HG03571 (cell line): Measurements from ENCODE around the gene BCL7A.

ENCODE experiments used
- ATAC-seq: cut with Tn5 transposase; IDR thresholded peaks from one replicate; pipeline ENCODE4 v1.9.1; 2021; ENCODE audit not compliant: unreplicated experiment

BCL7A gene

DNA sequence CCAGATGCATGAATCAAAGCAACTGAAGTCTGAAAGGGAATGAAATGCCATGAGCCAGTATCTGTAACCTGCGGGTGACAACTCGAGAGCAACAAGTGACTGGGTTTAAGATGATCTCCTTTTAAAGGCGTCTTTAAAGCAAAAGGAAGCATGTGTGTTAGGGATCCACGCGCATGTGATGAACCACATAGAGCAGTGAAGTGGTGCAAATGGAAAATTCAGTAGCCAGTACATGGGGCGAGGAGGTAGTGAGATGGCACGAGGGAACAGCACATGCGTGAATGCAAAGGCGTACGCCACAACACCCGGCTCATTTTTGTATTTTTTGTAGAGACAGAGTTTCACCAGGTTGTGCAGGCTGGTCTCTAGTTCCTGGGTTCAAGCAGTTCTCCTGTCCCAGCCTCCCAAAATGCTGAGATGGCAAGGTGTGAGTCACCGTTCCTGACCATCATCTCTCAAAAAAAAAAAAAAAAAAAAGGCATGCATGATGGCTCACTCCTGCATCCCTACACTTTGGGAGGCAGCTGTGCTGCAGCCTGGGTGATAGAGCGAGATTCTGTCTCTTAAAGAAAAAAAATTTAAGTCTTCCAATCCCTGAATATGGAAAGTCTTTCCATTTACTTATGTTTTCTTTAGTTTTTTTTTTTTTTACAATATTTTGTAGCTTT lies 24.6 kb upstream of the BCL7A start:
- ATAC-seq = no peak

DNA sequence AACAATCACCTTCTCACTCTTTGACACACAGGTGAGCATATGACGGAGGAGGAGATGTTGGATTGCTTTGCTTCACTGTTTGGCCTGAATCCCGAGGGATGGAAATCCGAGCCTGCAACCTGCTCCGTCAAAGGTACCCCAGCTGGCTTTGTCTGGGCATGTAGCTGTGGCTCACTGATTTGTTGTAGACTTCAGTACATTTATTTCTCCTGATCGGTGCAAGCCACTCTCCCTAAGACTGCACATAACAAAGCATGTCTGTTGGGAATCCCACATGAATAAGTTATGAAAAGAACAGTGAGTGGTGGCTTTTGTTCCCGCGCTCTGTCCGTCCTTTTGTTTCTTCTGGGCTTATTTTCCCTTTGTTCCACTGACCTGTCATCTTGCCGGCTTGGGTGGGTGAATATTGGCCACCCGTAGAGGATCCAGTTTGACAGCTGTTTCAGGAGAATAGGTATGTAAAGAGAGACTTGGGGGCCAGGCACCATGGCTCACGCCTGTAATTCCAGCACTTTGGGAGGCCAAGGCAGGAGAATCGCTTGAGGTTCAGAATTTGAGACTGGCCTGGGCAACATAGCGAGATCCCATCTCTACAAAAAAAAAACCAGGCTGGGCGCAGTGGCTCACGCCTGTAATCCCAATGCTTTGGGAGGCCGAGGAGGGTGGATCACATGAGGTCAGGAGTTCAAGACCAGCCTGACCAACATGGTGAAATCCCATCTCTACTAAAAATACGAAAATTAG lies 20.0 kb upstream of the BCL7A start:
- ATAC-seq = no peak

DNA sequence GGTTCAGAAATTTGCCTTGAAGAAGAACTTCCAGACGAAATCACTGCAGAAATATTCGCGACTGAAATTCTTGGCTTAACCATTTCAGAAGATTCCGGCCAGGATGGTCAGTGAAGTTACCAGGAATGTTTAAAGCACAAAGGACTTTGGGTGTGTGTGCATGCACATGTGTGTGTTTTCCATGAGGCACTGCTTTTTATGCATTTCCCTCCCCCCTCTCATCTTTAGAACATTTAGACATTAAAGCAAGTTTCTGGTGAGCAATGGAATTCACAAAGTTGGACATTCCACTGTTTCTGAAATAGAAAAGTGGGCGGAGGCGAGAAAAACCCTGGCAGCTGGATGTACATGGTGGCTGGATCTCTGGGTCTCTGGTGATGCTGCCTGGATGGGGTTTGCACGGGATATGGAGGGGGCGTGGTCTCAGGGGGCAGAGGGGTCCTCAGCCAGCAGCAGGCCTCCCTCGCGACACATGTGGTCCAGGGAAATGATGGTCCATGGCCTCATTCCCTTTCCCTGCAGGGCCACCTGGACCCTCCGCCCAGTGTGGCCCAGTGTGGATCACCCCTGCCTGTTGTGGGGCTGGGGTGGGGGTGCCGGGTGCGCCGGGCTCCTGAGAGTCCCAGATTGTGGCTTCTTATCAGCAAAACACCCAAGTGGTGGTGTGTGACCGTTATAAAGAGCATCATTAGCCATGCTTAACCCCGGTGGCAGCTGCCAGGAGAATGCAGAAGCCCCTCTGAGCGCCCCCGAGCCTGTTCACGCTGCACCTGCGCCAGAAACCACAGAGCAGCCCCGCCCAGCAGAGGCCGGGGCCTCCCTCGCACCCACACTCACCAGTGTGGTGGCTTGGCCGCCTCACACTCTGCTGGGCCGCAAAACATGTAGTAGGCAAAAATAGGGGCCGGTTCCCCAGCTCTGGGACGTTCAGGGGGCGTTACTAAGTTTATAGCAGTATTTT lies 17.8 kb upstream of the BCL7A start:
- ATAC-seq = no peak

DNA sequence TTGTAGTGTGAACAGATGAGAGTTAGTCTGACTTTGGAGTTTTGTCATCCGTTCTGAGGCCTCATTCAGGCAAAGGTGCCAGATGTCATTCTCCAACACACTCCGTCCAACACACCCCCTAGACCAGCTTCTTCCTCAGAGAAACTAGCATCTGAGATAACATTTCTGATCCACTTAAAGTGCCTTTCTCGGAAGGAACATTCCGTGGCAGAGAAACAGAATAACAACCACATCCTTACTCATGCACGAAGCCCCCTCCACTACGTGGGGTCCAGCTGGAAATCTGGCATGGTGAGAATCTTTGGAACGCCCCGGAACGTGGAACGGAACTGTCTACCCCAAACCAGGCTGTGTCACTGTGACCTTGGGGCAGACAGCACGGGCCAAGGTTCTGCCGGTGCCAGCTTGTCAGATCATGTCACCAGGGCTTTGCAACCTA lies 17.0 kb upstream of the BCL7A start:
- no peak for ATAC-seq

- no peak for ATAC-seq
Observed at GRCh38 chr12:122005252-122005776, 16.4 kb upstream of the BCL7A start.

- ATAC-seq = no peak
Observed at GRCh38 chr12:122006186-122006926, 15.3 kb upstream of the BCL7A start.

DNA sequence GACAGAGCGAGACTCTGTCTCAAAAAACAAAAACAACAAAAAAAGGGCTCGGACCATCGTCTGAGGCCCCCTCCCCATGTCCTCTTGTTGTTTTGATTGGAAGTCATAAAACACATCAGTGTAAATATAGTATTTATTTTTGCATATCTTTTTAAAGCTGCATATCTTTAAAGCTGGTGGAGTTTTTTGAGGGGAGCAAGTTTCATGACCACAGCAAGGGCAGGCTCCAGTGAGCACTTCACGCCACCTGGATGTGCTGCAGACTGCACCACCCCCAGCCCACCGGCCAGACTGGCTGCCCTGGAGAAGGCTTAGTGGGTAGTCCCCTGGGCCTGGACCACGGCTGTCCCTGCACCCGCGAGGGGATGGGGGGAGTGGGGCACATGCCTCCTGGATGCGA lies 11.9 kb upstream of the BCL7A start:
- no peak for ATAC-seq

DNA sequence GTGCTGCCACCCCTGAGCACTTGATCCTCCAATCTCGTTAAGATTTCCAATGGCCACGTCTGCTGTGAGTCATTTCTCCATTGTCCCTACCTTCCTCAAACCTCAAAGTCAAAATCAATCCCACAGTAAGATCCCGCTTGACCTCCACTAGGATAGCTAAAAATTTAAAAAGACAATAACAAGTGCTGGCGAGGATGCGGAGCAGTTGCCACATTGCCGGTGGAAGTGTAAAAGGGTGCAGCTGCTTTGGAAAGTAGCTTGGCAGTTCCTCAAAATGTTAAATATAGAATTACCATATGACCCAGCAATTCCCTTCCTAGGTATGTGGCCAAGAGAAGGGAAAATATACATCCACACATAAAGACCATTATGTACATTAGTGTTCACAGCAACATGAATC lies 9.5 kb upstream of the BCL7A start:
- ATAC-seq = no peak

- ATAC-seq = no peak
Observed at GRCh38 chr12:122013136-122013535, 8.5 kb upstream of the BCL7A start.

DNA sequence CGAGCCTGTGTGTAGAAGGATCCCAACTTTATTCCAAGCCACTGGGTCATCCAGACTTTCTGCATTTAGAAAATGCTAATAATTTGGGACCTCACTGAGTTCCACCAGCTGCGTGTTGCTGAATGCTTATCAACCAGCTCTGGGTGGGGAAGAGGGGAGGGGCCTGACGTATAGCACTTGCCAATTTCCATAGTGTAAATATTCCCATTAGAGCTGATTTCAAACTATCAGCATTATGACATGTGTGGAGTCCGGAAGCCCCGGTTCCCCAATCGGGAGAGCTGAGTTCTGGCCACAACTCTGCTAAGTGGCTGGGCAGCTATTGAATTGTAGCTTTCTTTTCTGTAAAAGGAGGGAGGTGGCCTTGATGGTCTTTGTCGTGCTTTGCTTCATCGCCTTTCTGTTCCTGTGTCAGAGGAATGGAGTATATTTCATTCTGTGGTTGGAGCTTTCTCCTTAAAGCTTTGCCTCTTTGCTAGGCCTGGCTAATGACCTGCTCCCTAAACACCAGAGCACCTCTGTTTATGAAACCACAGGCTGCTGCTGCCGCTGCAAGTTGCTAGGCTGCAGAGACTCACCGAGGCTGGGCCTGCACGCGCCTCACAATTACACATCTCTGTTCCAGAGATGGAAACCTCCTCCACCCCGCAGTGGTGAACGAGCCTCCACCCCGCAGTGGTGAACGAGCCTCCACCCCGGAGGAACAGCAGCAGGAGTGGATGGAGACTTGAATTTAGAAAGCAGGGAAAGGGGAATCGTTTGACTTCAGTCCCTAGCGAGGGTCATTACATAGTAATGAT lies 7.7 kb upstream of the BCL7A start:
- no peak for ATAC-seq

DNA sequence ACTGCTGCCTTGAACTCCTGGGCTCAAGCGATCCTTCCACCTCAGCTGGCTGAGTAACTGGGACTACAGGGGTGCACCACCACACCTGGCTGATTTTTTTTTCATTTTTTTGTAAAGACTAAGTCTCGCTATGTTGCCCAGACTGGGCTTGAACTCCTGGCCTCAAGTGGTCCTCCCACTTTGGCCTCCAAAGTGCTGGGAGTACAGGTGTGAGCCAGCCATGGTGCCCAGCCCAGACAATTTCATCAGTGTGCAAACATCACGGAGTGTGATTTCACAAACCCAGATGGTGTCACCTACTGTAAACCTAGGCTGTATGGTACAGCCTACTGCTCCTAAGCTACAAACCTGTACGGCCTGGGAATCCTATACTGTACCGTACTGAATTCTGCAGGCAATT lies 6.9 kb upstream of the BCL7A start:
- ATAC-seq = no peak

- no peak for ATAC-seq
Observed at GRCh38 chr12:122018457-122018856, 3.2 kb upstream of the BCL7A start.

- ATAC-seq = no peak
Observed at GRCh38 chr12:122018937-122019336, 2.7 kb upstream of the BCL7A start.

DNA sequence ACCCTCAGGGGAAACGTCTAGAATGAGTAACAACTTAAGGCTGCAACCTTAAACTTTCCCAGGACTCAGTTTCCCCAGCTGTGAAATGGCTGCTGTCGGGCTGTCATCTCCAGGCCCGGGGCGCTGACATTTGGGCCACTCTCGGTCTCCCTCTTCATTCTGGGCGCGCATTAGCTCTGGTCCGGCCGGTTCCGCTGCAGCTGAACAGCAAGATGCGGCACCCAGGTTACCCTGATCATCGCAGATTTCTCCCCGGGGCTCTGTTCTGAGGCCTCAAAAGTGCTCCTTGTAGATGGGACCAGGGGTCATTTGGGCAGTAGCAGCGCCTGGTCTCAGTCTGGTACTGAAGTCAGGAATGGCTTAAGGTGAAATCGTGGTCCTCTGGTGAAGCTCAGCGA lies 890 bp upstream of the BCL7A start:
- ATAC-seq = no peak

- ATAC-seq = no peak
Observed at GRCh38 chr12:122021193-122021821, 377 bp upstream of the BCL7A start.

DNA sequence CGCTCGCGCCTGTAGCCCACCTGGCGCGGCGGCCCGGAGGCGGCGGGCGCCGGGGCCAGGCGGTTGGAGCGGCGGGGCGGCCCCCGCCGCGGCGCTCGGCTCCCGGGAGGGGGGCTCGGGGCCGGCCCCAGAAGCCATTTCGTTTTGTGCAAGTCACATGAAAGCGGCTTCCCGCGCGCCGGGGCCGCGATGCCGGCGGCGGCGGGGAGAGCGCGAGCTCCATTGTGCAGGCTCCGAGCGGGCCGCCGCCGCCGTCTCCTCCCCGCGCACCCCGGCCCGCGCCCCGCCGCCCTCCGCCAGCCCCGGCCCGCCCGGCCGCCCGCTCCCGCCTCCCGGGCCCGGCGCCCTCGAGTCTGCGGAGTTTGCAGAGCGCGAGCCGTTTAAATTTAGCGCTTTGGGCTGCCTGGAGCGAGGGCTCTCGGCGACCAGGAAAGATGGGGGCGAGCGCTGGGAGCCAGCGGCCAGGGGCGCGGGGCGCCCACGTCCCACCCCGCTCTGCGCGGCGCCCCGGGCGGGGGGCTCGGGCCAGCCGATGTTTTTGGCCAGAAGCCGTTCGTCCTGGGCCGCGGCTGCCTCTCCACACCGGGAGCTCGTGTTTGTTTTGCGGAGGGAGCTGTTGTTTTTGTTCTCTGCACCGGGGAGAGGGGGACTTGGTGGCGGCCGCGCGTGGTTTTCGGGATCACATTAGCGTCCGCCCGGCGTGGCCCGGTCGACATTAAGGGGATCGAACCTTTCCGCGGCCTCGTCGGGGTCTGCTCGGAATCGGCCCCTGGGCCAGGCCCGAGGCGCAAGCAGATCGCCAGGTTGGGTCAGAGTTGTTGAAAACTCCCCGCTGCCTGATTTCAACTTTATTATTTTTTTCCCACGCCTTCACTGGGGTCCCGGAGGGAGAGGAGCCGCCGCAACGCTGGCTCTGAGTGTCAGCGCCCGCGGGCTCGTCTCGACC lies 982 bp downstream of the BCL7A start:
- no peak for ATAC-seq

GRCh38 chr12:122023339-122024131 lies 1.9 kb downstream of the BCL7A start:
- no peak for ATAC-seq
